ENCODE data around the gene MICU1.
"Not testable (repeated sequence)": the region's sequence is repeated elsewhere in the genome, so short reads cannot be mapped to it uniquely, and the experiment has no call there.

Gene MICU1, protein sequence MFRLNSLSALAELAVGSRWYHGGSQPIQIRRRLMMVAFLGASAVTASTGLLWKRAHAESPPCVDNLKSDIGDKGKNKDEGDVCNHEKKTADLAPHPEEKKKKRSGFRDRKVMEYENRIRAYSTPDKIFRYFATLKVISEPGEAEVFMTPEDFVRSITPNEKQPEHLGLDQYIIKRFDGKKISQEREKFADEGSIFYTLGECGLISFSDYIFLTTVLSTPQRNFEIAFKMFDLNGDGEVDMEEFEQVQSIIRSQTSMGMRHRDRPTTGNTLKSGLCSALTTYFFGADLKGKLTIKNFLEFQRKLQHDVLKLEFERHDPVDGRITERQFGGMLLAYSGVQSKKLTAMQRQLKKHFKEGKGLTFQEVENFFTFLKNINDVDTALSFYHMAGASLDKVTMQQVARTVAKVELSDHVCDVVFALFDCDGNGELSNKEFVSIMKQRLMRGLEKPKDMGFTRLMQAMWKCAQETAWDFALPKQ

DNA sequence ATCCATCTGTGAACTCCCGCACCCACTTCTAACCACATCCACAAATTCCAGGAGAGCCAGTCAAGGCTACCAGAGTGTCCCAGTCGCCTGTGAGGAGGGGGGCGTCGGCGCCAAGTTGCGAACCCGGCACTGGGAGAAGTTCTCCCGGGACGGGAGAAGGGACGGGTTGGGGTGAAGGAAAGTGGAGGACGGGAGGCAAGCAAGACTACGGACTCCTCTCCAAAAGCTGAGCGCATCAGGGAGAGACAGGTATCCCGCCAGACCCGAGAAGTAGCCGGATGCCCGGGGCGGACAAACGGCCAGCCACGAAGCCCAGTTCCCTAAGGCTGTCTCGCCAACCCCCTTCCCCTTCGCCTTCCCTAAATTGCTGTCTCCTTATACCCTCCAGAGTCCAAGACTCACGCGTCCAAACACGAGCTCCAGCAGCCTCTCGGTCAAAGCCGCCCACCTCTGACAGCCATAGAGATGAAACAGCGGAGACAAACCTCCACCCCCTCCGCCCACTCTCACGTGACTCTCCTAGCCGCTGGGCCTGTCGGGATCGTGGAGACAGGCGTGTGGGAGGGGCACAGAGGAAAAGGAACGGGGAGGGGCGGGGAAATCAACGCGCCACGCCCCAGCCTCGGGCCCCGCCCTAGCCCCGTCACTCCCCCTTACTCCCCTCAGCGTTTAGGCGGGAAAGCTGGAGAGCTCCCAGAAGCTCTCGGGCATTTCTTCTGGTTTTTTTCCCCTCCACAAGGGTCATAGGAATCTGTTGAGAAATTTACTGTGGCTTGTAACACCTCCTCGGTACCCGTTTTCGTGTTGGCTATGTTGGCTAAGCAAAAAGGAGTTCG, at the start of gene MICU1:
TSS of gene MICU1 (minus strand) at position 472 of the 836 bp plus-strand sequence. CDS start 59,286 bp downstream, outside the sequence.
- peak; percentile 89 for DNase-seq

DNA sequence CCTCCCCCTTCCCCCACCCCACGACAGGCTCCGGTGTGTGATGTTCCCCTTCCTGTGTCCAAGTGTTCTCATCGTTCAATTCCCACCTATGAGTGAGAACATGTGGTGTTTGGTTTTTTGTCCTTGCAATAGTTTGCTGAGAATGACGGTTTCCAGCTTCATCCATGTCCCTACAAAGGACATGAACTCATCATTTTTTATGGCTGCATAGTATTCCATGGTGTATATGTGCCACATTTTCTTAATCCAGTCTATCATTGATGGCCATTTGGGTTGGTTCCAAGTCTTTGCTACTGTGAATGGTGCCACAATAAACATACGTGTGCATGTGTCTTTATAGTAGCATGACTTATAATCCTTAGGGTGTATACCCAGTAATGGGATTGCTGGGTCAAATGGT, 48.3 kb upstream of the MICU1 start:
- DNase-seq = not testable (repeated sequence)

DNA sequence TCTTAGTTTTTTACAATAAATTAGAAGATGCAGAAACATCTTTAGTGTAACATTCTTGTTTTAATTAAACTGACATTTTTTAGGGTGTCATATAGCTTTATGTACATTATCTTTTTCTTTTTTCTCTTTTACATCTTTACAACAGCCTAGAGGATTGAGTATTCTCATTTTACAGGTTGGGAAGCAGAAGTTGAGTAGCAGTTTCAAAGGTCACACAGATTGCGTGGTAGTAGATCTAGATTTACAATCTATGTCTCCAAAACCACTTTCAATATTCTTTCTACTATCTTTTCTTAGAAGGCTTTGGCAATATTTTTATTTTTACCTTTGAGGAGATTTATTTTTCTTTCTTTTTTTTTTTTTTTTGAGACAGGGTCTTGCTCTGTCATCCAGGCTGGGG, 47.4 kb upstream of the MICU1 start:
- DNase-seq = no peak

DNA sequence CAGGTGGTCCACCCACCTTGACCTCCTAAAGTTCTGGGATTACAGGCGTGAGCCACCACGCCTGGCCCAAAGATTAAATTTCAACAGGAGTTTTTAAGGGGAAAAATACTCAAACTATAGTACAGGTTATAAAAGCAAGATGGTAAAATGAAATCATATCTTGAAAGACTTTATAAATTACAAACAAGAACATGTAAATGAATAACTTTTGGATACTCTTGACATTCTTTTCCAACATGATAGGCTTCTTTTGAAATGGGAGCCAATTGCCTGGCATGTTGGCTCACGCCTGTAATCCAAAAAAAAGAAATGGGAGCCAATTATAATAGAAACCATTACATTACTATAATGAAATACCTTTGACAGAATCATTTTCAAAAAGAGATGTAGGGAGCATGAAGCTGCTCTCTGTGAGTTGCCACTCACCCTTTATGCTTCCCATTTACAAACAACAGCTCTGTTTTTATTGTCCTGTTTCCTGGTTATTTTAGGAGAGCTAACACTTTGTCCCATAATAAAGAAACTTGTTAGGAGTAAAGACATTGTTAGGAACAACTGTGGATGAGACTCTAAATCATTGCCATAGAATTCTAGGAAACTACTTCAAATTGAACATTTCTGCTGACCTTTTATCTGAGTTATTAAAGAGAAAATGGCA, 41.5 kb upstream of the MICU1 start:
- DNase-seq = no peak

DNA sequence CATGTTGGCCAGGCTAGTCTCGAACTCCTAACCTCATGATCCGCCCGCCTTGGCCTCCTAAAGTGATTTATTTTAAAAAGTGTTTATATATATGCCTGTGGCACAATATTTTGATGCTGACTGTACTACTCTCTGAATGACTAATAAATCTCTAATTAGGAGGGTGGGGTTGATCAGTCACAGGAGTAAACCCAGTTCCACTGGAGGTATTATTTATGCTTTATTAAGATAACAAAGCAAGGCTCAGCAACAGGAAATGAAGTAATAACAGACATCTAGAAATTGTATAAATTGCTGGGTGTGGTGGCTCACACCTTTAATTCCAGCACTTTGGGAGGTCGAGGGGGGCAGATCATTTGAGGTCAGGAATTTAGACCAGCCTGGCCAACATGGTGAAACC, 40.0 kb upstream of the MICU1 start:
- DNase-seq = no peak

DNA sequence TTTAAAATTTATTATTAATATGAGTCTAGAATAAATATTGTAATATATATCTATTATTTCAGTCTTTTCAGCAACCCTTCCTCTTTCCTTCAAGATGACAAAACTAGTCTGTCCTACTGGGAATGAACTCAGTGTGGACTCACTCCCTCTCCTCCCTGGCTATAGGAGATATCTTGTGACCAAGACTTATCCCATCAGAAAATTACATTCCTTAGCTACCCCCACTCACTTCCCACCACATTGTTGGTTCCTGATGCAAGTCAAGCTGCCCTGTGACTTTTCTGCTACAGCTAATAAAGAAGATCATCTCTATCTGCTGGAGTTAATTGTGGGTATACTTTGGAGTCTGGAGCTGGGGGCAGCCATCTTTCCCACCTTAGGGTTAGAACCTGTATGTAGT, 38.1 kb upstream of the MICU1 start:
- DNase-seq = no peak

DNA sequence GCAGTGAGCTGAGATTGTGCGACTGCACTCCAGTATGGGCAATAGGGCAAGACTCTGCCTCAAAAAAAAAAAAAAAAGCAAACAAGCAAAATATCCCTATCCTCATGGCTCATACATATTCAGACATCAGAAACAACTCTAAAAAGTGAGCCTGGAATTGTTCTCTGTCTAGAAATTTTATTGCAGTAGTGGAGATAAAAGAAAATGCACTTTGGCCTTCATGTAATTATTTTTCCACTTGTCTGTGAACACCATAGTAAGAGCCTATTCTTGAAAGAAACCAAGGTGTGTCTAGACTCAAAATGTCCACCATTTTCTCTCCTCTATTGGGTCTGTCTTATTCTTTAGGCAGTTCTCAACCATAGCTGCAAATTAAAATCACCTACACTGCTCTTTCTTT, 35.6 kb upstream of the MICU1 start:
- no peak for DNase-seq

DNA sequence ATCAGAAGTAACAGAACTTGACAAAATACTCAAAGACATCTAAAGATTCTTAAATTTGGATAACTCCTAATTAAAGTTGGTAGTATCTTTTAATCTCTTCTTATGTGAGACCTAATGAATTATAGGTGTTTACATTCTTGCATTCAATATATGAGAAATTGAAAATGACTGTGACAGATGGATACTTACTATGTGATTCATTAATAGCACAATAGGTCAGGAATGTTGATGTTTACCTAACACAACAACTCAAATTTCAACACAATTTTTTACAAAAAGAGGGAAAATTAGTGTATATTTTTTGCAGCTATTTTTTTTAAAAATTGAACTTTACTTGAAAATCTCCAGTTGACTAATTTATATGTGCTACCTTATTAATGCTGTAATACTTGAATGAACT, 34.3 kb upstream of the MICU1 start:
- DNase-seq = no peak

DNA sequence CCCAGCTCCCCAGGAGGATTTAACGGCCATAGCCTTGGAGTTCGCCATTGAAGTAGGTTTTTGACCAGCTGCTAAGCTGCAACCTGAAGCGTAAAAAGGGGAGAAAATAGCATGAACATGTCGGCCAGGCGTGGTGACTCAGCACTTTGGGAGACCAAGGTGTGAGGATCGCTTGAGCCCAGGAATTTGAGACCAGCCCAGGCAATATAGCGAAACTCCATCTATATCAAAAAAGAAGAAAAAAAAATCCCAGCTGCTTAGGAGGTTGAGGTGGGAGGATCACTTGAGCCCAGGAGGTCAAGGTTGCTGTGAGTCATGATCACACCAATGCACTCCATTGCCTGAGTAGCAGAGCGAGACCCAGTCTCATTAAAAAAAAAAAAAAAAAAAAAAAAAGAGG, 33.8 kb upstream of the MICU1 start:
- no peak for DNase-seq

DNA sequence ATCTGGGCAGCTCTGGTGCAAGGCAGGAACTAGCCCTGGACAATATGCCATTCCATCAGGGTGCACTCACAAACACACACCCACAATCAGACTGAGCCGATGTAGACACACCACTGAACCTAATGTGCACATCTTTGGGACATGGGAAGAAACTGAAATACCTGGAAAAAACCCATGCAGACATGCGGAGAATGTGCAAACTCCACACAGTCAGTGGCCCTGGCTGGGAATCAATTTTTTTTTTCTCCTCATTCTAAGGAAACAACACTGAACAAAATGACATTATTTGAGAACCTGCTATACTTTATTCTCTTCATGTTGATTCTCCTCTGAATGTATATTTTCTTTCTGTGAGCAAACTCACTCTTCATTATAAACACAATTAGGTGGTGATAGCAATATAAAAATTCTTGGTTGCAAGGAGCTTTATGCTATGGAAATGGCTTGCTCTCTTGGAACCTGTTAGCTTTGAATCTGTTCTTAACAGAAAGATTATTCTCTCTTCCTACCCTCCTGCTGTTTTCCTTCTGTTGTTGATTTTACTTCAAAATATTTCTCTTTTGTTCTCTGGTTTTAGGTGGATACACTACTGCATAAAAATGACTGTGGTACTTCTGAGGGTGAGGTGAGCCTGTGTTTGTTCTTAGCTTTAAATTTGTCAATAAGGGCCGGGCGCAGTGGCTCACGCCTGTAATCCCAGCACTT, 33.0 kb upstream of the MICU1 start:
- no peak for DNase-seq

DNA sequence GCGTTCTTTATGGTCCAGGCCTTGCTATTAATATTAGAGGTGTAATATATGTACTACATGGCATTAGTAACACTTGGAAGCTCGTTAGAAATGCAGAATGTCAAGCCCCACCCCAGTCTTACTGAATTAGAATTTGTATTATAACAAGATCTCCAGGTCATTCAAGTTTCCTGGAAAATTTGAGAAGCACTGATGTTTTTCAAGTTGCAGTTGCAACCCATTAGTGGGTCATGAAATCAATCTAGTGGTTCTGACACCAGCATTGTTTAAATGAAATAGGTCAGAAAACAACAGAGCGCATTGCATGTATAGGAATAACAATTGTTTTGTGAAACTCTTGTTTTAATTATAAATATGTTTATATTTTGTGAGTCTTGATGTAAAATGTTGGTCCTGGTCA, 28.8 kb upstream of the MICU1 start:
- DNase-seq = no peak

DNA sequence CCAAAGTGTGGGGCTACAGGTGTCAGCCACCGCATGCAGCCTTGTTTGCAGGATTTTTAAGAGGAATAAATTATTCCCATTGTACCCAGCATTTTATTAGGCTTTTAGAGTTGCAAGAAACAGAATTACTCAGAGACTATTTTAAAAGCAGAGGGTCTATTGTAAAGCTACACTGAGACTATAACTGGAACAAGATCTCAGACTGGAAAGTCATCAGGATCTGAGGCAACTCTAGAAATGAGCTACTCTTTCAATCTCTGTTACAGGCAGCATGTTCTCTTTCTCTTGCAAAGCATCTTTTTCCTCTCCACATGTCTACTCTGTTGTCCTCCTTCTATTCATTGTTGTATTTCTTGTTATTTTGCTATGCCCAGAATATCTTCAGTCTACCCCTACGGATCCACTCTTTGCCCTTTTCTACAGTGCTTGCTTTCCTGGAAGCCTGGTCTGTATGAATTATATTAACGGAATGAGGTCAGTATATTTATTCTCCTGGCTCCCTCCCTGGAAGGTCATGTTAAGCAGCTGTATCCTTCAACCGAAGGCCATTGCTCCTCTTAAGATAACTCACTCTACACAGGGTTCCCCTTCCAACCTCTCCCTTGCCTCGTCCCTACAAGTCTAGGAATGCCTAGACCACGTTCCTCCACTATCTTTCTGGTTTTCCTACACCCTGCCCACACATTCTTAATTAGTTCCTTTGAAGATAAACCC, 27.7 kb upstream of the MICU1 start:
- no peak for DNase-seq

DNA sequence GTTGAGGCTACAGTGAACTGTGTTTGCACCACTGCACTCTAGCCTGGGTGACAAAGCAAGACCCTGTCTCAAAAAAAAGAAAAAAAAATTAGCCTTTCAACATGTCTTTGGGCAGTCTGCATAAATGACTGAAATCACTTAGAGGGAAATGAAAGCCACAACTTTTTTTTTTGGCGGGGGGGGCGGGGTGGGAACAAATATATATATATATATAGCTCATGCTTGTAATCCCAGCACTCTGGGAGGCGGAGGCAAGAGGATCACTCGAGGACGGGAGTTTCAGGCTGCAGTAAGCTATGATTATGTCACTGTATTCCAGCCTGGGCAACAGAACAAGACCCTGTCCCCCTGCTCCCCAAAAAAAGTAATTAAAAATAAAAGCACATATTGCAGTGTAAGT, 23.4 kb upstream of the MICU1 start:
- DNase-seq = no peak

DNA sequence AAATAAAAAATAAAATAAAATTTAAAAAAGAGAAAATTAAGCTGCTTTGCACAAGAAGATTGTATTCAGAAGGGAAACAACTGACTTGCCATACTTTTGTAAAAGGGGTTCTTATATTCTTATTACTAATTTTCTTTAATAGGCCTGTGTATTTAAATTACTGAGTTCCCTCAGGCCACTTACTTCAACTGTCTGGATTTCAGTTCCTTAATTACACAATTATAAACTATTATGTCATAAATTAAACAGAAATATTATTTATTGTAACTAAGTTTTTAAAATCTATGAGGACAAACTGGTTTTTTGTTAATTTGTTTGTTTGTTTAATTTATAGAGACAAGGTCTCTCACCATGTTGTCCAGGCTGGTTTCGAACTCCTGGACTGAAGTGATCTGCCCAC, 22.4 kb upstream of the MICU1 start:
- no peak for DNase-seq

DNA sequence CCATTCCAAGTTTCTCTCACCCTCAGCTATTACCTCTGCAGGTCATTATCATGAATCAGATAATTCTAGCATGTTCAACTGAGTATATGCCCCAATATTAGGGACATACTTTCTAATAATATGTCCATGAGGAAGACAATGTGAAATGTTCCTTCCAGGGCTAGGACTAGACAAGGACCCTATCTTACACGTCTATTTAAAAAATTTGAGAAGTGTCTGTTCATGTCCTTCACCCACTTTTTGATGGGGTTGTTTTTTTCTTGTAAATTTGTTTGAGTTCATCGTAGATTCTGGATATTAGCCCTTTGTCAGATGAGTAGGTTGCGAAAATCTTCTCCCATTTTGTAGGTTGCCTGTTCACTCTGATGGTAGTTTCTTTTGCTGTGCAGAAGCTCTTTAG, 21.1 kb upstream of the MICU1 start:
- DNase-seq = not testable (repeated sequence)

DNA sequence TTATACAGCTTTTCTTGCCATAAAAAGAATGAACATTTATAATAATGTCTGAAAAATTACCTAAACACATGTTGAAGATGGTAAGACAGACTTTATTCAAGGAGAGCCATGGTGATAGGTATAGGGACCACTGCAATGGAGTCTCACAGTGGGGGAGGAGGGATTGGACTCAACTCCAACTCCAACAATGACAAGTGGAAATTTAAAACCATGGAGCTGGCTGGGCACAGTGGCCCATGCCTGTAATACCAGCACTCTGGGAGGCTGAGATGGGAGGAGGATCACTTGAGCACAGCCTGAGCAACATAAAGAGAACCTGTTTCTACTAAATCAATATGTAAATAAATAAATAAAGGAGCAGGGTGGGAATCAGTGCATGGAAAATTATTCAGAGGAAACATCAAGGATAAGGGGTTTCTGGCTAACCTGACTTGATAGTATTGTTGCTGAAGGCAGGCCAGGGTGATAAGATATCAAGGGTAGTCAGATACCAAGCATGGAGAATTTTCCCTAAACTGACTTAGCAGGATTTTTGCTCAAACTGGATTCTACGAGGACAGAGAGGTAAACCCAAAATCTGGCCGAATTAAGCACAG, 19.5 kb upstream of the MICU1 start:
- no peak for DNase-seq

DNA sequence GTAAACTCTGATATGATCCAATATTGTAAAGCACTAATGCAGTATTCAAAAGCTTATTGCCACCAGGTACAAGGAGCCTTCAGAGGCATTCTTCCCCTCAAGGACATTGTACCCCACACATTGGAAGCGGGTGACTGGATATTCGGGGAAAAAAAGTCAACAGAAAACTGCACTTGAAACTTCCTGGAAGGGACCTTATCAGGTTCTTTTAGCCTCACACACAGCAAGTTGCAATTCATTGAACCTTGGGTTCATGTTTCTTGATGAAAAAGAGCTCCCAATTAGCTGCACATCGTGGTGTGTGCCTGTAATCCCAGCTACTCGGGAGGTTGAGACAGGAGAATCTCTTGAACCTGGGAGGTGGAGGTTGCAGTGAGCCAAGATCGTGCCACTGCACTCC, 16.4 kb upstream of the MICU1 start:
- no peak for DNase-seq

DNA sequence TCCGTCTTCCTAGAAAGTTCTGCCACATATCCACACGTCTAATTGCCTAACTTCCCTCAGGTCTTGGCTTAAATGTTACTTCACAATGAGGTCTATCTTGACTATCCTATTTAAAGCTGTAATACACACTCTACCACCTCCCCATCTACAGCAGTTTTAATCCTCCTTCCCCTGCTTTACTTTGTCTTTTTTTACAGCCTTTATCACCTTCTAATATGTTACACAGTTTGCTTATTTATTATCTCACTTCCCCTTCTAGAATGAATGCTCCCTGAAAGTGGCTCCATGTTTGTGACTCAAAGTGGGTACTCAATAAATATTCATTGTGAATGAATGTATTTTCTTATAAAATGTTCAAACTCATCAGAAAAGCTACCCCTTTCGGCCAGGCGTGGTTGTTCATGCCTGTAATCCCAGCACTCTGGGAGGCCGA, 13.6 kb upstream of the MICU1 start:
- DNase-seq = no peak

DNA sequence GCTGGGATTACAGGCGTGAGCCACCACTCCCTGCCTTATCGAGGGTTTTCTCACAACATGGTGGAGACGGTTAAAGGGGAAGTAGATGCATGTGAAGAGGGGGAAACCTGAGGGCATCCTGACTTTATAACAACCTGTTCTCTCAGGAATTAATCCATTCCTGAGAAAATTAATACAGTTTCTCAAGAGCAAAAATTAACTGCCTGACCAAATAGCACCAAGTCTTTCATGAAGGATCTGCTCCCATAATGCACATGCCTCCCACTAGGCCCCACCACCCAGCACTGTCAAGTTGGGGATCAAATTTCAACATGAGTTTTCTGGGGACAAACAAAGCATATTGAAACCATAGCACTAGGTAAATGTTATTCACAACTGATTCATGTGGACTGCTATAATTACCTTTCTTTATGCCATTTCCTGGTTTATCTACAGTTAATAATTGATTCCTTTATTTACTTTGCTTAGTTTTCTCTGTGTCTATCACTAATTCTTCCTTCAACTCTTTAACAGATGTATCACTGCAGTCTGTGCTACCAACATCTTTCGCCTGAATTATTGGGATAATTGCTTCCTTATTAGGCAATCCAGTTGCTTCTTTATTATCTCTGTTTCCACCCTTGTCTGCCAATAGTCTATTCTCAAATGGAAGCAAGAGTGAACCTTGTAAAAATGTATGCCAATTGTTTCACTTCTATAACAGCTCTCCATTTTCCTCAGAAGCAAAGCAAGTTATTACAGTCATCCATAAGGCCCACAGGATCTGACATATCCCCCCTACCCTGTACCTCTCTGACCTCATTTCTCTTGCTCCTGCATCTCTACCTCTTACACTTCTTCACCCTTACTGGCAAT, 12.9 kb upstream of the MICU1 start:
- no peak for DNase-seq

DNA sequence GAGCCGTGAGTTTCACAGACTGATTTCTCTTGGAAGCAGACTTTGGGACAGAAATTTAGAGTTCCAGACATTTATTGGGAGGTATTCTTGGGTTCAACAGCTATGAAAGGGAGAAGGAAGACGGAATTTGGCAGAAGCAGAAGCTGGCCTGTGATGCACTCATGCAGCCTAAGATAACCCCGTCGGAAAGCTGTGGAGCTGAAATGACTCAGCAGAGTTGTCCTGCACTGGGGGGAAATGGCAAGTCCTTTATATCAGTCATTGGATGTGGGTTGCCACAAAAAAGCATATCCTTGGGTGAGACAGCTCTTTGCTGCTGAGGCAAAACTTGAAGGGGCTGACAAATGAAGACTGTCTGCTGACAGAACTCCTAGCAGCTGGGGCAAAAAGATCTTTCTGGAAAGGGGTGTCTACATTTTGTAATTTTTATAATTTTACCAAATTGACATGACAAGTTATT, 11.5 kb upstream of the MICU1 start:
- DNase-seq = no peak

DNA sequence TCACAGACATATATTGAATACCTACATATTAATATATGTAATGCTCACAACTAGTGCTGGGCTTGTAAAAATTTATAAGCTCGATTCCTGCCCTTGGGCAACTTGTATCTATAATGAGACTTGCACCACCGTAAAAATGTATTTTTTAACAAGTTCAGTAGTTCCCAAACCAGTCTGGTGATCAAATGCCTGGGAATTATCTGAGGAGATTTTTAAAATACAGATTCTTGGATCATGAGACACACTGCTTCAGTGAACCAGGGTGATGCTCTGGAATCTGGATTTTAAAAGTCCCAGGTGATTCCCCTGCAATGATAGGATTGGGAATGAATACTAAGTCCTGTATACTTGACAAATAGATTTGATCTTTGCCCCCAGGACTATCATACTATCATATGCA, 4.3 kb upstream of the MICU1 start:
- DNase-seq = no peak
